Activated CD8-positive, alpha-beta memory T cell treated with anti-CD3 and anti-CD28 coated beads, Interleukin-2, amount 50 U/mL, for 1 hour (primary cell): Measurements from ENCODE around the gene DIAPH2.

Experiments
- DNase-seq: peaks from one replicate; pipeline ENCODE4 v3.0.0-alpha.2; 2020; ENCODE audit errors: extremely low read depth

The DIAPH2 gene

DNA sequence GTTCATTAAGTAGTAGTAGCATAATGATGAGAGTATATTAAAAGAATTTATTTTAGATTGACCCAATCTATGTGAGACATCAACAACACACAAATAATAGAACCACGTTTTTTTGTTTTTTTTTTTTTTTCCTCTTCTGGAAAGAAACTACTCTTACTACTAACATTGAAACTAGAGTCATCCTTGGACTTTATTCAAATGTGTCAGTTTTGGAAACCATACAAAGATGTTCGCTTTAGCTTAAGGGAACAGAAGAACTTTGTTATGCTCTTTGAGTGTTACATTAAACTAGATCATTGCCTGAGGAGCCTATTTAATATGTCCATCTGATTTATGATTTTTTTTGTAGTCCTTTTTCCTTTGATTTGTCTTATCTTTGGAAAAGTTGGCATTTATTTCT is 365.8 kb downstream of the DIAPH2 start:
- no peak for DNase-seq

DNA sequence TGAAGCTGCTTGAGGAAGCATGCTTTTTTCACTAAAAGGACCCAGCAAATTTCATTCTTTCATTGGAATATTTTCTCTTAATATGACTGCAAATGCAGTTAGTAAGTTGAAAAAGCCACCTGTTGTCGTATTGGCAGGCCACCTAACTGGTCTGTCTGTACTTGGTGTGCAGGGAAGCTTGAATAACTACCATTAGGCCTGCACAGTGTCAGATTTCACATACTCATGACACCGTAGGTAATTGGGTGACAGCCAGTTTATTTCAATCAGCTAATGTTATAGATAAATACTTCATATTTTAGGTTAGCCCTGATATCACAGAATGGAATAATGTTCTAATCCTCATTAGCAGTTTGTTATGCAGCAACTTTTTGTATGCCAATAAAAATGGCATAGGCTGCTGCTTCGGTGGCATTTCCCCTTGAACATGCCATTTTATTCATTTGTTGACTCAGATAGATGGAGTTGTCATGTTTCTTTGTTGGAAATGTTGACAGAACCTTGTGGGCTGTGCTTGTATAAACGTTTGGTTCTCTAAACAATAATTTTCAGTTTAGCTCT is 372.8 kb downstream of the DIAPH2 start:
- DNase-seq = no peak

DNA sequence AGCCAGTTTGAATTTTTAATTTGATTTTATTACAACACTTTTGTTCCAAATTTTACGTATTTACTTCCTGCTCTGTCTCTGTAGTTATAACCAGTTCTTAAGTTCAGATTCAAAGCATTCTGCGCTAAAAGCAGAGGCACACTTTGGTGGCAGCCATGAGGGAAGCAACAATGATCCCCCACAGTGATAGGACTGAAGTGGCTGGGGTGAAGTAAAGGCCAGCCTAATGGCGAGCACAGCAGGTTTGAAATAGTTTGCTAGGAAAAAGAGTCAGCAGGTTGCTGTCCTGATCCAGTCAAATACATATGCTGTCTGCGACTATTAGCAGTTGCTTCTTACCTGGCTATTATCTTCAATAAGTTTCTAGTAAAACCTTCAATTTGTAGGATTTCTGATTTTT is 375.4 kb downstream of the DIAPH2 start:
- DNase-seq = no peak

DNA sequence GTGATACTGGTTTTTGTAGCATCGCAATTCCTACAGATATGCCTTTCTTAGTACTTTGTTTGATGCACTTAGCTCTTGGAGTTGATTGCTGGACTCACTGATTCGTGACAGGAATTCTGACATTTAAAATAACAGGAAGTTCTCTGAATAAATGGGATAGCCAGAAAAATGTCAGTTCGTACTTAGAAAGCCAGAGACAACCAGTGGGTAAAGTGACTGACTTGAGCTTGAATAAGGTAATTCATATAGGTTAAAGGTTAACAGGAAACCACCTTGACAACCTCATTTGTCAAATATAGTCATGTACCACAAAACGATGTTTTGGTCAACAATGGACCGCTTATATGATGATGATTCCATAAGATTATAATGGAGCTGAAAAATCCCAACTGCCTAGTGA is 380.4 kb downstream of the DIAPH2 start:
- no peak for DNase-seq

DNA sequence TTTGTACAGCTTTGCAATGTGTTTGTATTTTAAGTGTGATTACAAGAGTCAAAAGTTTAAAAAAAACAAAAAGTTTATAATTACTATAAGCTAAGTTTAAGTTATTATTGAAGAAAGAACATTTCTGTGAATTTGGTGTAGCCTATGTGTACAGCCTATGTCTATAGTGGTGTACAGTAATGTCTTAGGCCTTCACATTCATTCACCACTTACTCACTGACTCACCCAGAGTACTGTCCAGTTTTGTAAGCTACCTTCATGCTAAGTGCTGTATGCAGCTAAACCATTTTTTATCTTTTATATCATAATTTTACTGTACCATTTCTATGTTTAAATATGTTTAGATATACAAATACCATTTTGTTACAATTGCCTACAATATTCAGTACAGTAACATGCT is 381.3 kb downstream of the DIAPH2 start:
- no peak for DNase-seq

DNA sequence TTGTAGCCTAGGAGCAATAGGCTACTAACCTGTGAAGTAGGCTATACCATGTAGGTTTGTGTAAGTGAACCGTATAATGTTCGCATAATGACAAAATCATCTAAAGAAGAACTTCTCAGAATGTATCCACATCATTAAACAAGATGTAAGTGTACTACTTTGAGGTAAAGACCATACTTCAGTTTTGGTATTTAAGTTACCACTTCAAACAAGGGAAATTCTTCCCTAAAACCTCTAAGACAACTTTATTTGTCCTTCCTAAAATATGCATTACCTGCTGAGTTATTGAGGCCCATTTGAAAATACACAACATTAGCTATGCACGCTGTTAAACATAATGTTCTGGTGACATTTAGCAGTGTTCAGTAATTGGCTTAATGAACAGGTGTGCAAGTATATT is 381.7 kb downstream of the DIAPH2 start:
- no peak for DNase-seq

DNA sequence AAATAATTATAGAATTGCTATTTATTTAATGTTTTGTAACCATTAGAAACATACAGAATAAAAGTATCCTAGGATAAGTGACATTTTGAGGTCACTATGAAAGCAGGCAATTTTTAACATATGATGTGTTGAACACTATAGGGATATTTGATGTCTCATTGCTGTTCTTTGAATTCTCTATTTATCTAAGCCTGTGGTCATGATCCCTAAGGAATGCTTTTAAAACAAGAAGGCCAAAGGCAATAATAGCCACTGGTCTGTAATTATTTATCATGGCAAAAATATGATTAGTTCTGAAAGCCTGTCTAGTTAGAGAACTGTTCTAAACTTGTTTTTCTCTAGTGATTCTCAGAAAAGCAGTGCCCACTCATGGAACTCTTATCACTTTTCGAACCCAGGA is 385.7 kb downstream of the DIAPH2 start:
- DNase-seq = no peak

DNA sequence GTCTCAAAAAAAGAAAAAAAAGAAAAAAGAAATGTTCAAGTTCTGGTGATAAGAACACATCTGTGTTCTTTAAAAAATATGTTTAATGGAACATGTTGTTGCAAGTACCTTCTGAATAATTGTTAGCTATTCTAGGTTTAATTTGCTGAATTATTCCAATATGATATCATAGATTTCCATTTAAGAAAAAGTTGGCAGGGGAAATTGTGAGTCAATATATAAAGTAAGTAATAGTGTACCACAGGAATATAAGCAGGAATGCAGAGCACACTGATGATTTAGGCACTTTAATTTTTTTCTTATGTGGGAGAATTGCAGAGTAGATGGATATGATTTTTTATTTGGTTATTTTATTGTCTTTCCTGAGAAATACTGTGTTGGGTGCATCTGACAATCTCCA is 389.8 kb downstream of the DIAPH2 start:
- no peak for DNase-seq

DNA sequence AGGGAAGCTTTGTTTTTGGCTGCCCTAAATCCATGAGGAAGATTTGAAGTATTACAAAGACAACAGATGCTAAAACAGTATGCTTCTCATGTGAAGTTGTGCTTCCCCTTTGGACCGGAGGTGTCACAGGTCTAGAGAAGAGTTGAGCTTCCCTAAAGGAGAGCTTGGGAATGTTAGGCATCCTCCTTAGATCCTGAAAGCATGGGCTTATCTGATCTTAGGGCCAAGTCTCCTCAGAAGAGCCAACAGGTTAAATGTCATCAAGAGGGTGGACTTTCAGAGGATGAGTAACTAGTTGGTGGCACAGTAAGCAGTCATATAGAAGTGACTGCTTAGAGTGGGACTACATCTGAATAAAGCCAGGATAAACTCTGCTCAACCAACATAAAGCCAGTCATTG is 404.5 kb downstream of the DIAPH2 start:
- no peak for DNase-seq

DNA sequence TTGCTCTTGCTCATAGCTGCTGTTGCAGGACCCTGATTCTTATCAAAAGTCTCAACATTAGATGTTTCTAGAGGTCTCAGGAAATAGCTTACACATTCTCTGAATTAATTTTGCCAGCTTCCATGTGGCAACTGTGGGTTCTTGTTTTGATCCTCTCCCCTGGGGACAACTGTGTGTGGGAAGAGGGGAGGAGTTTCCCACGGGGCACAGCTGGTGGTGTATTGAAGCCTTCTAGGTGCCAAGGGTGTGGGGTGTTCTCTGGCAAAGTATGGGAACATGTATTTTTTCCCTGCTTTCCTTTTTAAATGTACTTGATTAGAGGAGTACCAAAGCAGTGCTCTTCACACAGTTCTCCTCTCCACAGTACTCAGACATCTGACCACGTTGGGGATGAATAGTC is 411.7 kb downstream of the DIAPH2 start:
- DNase-seq = no peak

DNA sequence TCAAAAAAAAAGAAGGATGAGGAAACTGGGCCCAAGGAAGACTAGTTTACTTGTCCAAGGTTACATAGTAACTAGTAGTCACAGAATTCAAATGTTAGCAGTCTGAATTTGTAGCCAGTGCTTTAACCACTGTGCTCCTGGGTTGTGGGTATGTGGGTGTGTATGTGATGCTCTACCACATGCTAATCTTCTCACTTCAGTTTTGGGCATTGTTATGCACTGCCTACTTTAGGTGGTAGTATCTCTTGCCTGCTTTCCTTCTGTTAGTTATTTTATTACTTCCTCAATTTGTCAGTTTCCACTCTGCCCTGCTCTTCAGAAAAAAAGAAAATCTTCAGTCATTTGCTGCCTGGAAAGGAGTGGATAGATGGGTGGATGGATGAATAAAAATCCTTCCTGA is 418.3 kb downstream of the DIAPH2 start:
- DNase-seq = no peak

DNA sequence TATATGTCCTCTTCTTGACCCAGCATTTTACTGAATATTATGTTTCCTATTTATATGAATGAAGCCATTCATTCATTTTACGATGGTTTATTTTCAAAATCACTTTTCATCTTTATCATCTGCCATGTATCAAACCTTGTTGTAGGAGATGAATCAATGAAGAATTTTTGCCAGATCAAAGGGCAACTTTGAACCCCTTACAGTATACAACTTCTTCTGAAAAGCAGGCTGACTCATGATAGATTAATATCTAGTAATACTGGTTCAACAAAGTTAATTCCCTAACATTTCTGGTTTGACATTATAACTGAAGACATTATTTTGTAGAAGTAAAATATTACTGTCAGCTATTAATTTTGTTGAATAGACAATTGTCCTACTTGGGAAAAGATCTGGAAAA is 425.1 kb downstream of the DIAPH2 start:
- DNase-seq = no peak

DNA sequence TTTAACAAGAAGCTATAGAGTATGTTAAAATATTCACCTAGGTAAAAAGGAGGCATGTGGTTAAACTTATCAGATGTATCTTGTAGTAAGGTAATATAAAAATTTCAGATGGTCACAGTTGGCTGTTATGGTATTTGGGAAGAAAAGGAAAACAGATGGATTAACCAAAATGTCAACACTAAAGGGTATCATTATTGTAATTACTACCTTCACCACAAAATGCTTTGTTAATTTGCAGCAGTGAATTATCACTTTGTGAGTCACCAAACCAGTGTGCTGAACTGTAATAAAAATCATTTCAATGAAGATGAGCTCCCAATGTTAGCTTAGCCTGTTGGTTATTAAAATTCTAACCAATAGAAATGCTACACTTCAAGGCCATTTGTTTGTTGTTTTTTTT is 432.9 kb downstream of the DIAPH2 start:
- DNase-seq = no peak

DNA sequence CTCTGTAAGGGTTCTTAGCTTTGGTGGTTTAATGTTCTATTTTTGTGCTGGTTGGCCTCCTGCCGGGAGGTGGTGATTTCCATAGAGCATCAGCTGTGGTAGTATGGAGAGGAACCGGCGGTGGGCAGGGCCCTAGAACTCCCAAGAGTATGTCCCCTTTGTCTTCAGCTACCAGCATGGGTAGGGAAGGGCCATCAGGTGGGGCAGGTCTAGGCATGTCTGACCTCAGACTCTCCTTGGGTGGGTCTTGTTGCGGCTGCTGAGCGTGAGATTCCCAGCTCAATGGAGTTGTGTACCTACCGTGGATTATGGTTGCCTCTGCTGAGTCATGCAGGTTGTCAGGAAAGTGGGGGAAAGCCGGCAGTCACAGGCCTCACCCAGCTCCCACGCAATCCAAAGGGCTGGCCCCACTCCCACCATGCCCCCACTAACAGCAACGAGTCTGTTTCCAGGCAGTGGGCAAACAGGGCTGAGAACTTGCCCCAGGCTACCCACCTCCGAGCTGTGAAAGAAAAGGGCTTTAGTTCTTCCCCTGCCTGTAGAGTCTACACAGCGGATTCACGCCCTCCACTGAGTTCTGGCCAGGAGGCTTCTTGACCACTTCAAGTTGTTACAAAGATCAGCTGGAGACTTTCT is 434.9 kb downstream of the DIAPH2 start:
- no peak for DNase-seq

DNA sequence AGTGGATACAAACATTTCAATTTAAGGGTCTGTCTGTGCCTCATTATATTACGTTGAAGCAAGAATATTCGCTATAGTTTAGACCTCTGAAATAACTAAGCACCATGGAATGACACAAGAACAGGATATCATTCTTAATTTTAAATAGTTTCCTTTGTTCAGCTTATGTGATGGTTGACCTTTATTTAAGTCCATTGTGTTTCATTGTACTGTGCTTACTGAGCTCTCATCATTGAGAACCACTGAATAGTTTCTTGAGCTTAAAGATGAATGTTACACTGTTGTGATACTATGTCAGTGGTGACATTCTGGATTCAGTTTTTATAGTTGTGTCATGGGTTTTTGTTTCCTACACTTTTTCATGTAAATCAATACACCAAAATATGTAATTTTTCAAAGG is 438.4 kb downstream of the DIAPH2 start:
- DNase-seq = no peak

DNA sequence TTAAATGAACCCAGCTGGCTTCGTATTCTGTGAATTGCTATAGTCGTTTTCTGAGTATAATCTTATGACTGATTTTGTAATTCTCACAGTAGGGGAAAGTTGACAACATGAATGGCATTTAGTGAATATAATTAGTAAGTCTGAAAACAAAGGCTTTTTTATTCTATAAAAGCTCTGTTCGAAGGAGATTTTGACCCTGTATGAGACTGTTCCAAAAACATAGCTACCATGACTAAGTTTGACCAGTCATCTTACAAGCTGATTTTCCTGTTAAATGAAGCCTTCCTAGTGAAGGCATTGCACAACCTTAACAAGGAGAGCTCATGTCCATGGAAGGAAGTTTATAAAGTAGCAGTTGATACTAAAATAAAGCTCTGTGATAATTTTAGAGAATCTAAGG is 441.4 kb downstream of the DIAPH2 start:
- DNase-seq = no peak

DNA sequence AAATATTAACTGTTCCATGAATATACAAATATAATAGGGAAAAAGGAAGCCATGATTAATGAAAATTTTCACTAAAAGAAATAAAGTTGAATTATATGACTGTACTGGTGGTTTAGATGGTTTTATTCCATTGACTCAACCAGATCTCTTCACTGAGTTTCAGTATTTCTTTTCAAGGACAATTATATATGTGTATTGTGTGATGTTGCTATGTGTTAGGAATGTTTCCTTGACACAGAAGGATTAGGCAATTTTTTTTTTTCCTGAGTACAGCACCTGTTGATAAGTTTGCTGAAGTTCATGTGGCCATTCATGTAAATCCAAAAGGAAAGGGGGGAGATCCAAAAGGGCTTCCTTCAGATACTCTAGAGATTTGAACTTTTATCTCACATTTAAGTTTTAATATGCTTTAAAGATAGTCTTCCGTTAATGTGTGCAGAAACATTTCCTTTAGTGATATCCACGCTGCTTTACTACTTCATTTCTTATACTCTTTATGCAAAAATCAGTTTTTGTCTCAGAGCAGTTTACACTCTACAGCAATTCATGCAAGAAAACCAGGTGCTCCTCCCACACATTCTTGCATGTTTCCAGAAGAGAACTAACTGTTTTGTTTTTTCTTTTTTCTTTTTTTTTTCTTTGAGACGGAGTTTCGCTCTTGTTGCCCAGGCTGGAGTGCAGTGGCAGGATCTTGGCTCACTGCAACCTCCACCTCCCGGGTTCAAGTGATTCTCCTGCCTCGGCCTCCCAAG is 448.2 kb downstream of the DIAPH2 start:
- DNase-seq = no peak

DNA sequence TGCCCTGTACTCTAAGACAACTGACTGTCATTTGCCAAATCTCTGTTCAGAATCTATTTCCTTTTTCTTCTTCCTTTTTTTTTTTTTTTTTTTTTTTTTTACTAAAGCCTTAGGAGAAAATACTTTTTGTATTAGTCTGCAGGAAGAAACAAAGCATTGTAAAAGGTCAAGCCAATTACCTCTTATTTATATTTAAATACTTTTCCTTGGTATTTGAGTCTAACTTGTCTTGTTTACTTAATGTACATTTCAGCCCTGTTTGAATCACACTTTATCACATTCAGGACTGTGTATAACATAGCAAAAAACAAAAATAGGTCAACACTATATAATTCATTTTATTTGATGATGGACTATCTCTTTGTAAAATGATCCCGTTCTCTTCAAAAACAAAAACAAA is 461.3 kb downstream of the DIAPH2 start:
- no peak for DNase-seq

DNA sequence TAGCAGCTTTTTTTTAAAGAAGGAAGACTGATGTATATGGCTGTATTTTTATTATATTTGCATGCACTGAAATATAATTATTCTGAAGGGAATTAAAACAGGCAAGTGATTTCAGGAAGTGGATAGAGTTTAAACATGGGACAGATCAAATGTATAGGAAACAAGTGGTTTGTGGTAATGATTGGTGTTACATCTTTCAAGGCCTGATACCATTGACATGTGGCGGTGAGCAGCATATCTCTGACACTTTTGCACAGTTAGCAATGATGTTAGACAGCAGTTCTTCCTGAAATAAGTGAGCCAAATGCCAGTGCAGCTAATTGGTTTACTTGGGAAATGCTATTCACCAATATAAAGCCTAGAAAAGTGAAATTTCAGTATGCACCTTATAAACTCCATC is 471.2 kb downstream of the DIAPH2 start:
- DNase-seq = no peak

DNA sequence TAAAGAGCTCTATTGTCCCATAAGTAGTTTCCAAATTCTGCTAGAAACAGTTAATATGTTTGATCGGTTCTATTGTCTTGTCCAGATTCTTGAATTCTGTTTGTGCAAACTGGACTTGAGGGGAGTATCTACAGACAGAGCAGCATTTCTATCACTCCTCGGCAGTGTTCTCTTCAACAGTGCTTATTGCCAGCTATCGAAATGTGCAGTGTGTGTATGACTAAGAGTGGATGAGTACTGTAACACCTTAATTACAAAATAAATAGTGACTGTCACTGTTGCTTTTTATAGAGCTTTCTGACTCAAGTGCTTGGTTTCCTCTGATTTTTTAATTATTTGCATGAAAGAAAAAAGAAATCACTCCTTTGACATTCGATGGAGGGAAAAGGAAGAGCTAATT is 473.6 kb downstream of the DIAPH2 start:
- no peak for DNase-seq

DNA sequence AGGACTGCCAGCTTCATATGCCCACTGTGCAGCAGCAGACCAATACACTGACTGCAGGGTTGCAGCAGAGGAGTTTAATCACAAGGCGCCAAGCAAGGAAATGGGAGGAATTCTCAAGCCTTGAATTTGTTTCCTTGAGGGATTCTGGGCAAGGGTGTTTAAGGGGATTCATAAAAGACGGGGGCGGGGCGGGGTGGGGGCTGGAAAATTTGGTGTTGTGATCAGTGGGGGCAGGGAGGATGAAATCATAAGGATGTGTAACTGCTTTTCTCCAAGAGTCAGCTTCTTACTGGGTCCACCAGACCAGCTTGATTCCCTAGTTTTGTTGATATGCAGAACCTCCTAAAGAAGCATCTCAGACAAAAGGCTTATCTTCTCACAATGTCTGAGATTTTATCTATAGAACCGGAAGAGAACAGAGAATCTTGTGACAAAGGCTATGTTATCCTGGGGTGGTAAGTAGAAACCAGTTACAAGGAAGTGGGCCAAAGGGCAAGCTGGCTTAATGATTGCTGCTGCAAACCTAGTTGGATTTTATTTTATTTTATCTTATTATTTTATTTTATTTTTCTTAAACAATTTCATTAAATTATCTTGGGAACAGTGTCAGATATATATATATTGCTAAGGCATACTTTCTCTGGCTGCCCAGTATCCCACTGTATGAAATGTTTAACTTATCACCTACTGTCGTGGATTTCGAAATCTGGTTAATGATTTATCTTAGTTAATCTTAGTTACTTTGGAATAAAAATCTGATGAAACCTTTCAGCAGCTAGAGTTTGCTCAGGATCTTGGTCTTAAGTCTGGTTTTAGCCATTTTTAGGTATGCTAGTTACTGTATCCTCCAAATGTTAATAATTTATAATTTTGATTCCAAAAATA is 475.5 kb downstream of the DIAPH2 start:
- no peak for DNase-seq

DNA sequence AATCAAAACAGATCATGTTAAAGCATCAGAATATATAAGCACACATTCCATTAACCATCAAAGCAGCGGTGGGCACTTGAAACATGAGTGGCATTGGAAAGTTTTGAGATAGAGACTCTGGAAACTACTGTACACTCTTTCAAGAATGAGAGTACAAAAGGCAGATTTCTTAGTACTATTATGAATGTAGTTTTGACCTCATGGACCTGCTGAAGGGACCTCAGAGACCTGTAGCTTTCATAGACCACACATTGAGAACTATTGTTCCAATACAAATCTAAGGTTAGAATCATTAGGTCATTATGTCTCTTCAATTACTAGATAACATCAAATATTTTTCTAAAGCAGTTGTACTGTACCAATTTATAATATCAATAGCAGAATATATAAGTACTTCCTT is 482.7 kb downstream of the DIAPH2 start:
- DNase-seq = no peak

DNA sequence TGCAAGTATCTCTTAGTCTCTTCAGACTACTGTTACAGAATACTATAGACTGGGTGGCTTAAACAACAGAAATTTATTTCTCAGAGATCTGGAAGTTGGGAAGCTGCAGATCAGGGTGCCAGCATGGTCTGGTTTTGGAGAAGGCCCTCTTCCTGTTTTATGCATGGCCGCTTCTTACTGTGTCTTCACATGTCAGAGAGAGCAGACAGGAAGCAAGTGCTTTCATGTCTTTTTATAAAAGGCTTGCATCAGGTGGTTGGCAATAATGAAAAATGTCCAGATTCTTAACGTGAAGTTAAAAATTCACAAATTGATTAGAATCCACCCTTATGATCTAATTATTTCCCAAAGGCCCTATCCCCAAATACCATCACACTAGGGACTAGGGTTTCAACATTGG is 484.0 kb downstream of the DIAPH2 start:
- no peak for DNase-seq
